GM12878 (cell line): ENCODE data around the gene PPP2R5D. TPM values are rescaled to one million over a fixed set of nuclear protein-coding genes. Genes with fewer than 3 reads are reported as not detected.
A peak's percentile ranks its signal among the peaks of the same experiment; 100 is the strongest.

Experiments used
- CBFB ChIP-seq: IDR thresholded peaks from 2 replicates; pipeline ENCODE4 v1.6.1; 2016; ENCODE audit warnings: antibody characterized with exemption, low read depth
- DPF2 ChIP-seq: fragments of 450-650 bp; IDR thresholded peaks from 2 replicates; pipeline ENCODE4 v1.6.1; 2017; ENCODE audit warnings: mild to moderate bottlenecking
- ELK1 ChIP-seq: IDR thresholded peaks from 2 replicates; pipeline ENCODE4 v1.6.1; 2012; ENCODE audit warnings: low read depth, low read length, improper control_type of control experiment
- HSF1 ChIP-seq: fragments of 150-350 bp; IDR thresholded peaks from 2 replicates; pipeline ENCODE4 v1.6.1; 2014; ENCODE audit warnings: mild to moderate bottlenecking, low read depth, low read length
- KLF5 ChIP-seq: fragments of 450-650 bp; IDR thresholded peaks from 2 replicates; pipeline ENCODE4 v1.6.1; 2014; ENCODE audit warnings: mild to moderate bottlenecking; ENCODE audit not compliant: partially characterized antibody
- MAX ChIP-seq: IDR thresholded peaks from 2 replicates; pipeline ENCODE4 v1.6.1; 2012; ENCODE audit warnings: low read depth, low read length, improper control_type of control experiment
- MEF2B ChIP-seq: fragments of 450-650 bp; IDR thresholded peaks from 2 replicates; pipeline ENCODE4 v1.6.1; 2018; ENCODE audit warnings: mild to moderate bottlenecking, moderate library complexity; ENCODE audit not compliant: partially characterized antibody, poor library complexity, severe bottlenecking
- MXI1 ChIP-seq: fragments of 150-350 bp; IDR thresholded peaks from 2 replicates; pipeline ENCODE4 v1.6.1; 2011; ENCODE audit warnings: low read depth, mild to moderate bottlenecking, inconsistent platforms, low read length, improper control_type of control experiment
- PKNOX1 ChIP-seq: fragments of 450-650 bp; IDR thresholded peaks from 2 replicates; pipeline ENCODE4 v1.6.1; 2016; ENCODE audit warnings: mild to moderate bottlenecking
- POLR2AphosphoS2 ChIP-seq: IDR thresholded peaks from 2 replicates; pipeline ENCODE4 v1.6.1; 2011; ENCODE audit warnings: low read depth, mild to moderate bottlenecking, low read length, improper control_type of control experiment, moderate library complexity
- RAD51 ChIP-seq: fragments of 450-650 bp; IDR thresholded peaks from 2 replicates; pipeline ENCODE4 v1.6.1; 2016; ENCODE audit warnings: moderate library complexity, mild to moderate bottlenecking, inconsistent platforms
- RB1 ChIP-seq: fragments of 450-650 bp; formaldehyde crosslinking; IDR thresholded peaks from 2 replicates; pipeline ENCODE4 v1.6.1; 2017; ENCODE audit warnings: mild to moderate bottlenecking, borderline replicate concordance
- SIX5 ChIP-seq: IDR thresholded peaks from 2 replicates; pipeline ENCODE4 v1.6.1; 2011; ENCODE audit warnings: mild to moderate bottlenecking, low read depth, low read length, moderate library complexity; ENCODE audit not compliant: severe bottlenecking
- SRF ChIP-seq, 2 experiments: IDR thresholded peaks; 2 replicates each; pipeline ENCODE4 v1.6.1; 2011; ENCODE audit warnings: low read depth in 2 of 2, low read length in 2 of 2, mild to moderate bottlenecking in 1 of 2, moderate library complexity in 1 of 2
- USF1 ChIP-seq: IDR thresholded peaks from 2 replicates; pipeline ENCODE4 v1.6.1; 2011; ENCODE audit warnings: borderline replicate concordance, low read depth, mild to moderate bottlenecking, moderate library complexity, mixed read lengths, low read length; ENCODE audit not compliant: insufficient read depth; ENCODE audit errors: extremely low read length
- ZBTB4 ChIP-seq: fragments of 450-650 bp; formaldehyde crosslinking; IDR thresholded peaks from 2 replicates; pipeline ENCODE4 v1.4.0; 2022; ENCODE audit warnings: mild to moderate bottlenecking, moderate library complexity
- polyA plus RNA-seq, 11 experiments: library from polyadenylated mRNA; depleted of rRNA in 4 of 11; unstranded in 6 of 11; stranded (reverse) in 5 of 11; fragments of >200 nt; fragmentation: Nextera tagmentation in 4 of 11; fragmentation: Illumina TruSeq in 1 of 11; extraction: Ambion mirVana in 4 of 11; extraction: Trizol in 1 of 11; gene quantifications; 1 replicate in 1 of 11; 2 replicates in 10 of 11; pipeline versions ENCODE4 v1.2.1 to v1.2.3, GENCODE V29; 2011 to 2016; ENCODE audit warnings: inconsistent platforms in 2 of 11, missing spikeins in 2 of 11, low read depth in 1 of 11
- total RNA-seq, 4 experiments: library from RNA; depleted of rRNA in 3 of 4; stranded (reverse); fragments of >200 nt in 3 of 4; fragmentation: Illumina TruSeq in 1 of 4; extraction: Trizol in 1 of 4; gene quantifications; 2 replicates each; pipeline versions ENCODE4 v1.2.1 to v1.2.3, GENCODE V29; 2013 to 2021

The PPP2R5D gene
- total and polyA plus RNA-seq, 10 of the 15 experiments (the other 5 are each of a cell fraction or from before 2014, with no cell fraction given) = 1.5 to 59.0 (median 32.0) TPM

GRCh38 chr6:43013843-43014433 lies 29.6 kb downstream of the PPP2R5D start, which contains the start of the genes KLHDC3 and MEA1 (continued):
- TF ChIP-seq PKNOX1 (peak; percentile 99), SRF (IDR thresholded peaks at IDR 0.05; ENCODE audit: low read depth in 2 of 2, low read length in 2 of 2) (peak; percentile 66 to 76), RAD51 (peak; percentile 38; the same call in 1 of the 2 replicates), SIX5 (peak; percentile 88), MEF2B (no peak), MXI1 (peak; percentile 88), DPF2 (peak; percentile 87), CBFB (0 out of 2 replicates have a peak, but pooled peaks have one; percentile 9), POLR2AphosphoS2 (peak; percentile 41; the same call in 1 of the 2 replicates), KLF5 (peak; percentile 30), ELK1 (peak; percentile 82), MAX (peak; percentile 92), HSF1 (0 out of 2 replicates have a peak, but pooled peaks have one; percentile 31), USF1 (peak; percentile 68), RB1 (peak; percentile 75; the same call in 1 of the 2 replicates), ZBTB4 (CRISPR knock-in tag) (no peak)
